Neural cell (in vitro differentiated cells): ENCODE data around the gene PDZD4. TPM values are rescaled to one million over a fixed set of nuclear protein-coding genes. Genes with fewer than 3 reads are reported as not detected.

Source experiments
- H2AFZ ChIP-seq: fragments of 200-600, 300-800 bp; sonication (generic), shearing (Covaris generic); 2 replicates; pipeline ENCODE4 v1.6.0; 2014; ENCODE audit warnings: low read depth, mild to moderate bottlenecking, antibody characterized with exemption, low read length, moderate library complexity
- H3F3A ChIP-seq: fragments of 200-600 bp; shearing (Covaris generic); 2 replicates; pipeline ENCODE4 v1.6.1; 2016; ENCODE audit warnings: mild to moderate bottlenecking, moderate library complexity, mixed read lengths, antibody characterized with exemption, low read length; ENCODE audit not compliant: insufficient read depth, poor library complexity, severe bottlenecking
- H3K27ac ChIP-seq: fragments of 200-600, 300-800 bp; sonication (generic), shearing (Covaris generic); 2 replicates; pipeline ENCODE4 v1.5.1; 2014; ENCODE audit warnings: mild to moderate bottlenecking, low read length, moderate library complexity
- H3K27me3 ChIP-seq: fragments of 300-800, 200-600 bp; sonication (generic), shearing (Covaris generic); 2 replicates; pipeline ENCODE4 v1.6.0; 2014; ENCODE audit warnings: mild to moderate bottlenecking, low read depth, low read length, moderate library complexity; ENCODE audit not compliant: insufficient read depth
- H3K36me3 ChIP-seq: fragments of 300-800, 200-600 bp; sonication (generic), shearing (Covaris generic); 2 replicates; pipeline ENCODE4 v1.5.1; 2014; ENCODE audit warnings: mild to moderate bottlenecking, antibody characterized with exemption, low read length, moderate library complexity; ENCODE audit not compliant: insufficient read depth
- H3K4me2 ChIP-seq: fragments of 300-800, 200-600 bp; sonication (generic), shearing (Covaris generic); 2 replicates; pipeline ENCODE4 v1.6.0; 2014; ENCODE audit warnings: mild to moderate bottlenecking, low read length
- H3K4me3 ChIP-seq: fragments of 300-800, 200-600 bp; sonication (generic), shearing (Covaris generic); 2 replicates; pipeline ENCODE4 v1.5.1; 2014; ENCODE audit warnings: mild to moderate bottlenecking, low read length, moderate library complexity
- H3K79me2 ChIP-seq: fragments of 200-600 bp; shearing (Covaris generic); replicated peaks from 2 replicates; pipeline ENCODE4 v1.6.0; 2014; ENCODE audit warnings: mild to moderate bottlenecking, low read length, moderate library complexity; ENCODE audit not compliant: insufficient read depth
- H3K9ac ChIP-seq: fragments of 300-800, 200-600 bp; sonication (generic), shearing (Covaris generic); 2 replicates; pipeline ENCODE4 v1.6.1; 2016; ENCODE audit warnings: mild to moderate bottlenecking, low read length, mixed read lengths
- H3K9me2 ChIP-seq: fragments of 200-600 bp; shearing (Covaris generic); 2 replicates; pipeline ENCODE4 v1.6.1; 2016; ENCODE audit warnings: mild to moderate bottlenecking, low read length, mixed read lengths; ENCODE audit not compliant: insufficient read depth
- H3K9me3 ChIP-seq: fragments of 200-600, 300-800 bp; sonication (generic), shearing (Covaris generic); 2 replicates; pipeline ENCODE4 v1.6.1; 2016; ENCODE audit warnings: mild to moderate bottlenecking, mixed run types, low read length, moderate library complexity, mixed read lengths
- H4K20me1 ChIP-seq: fragments of 200-600 bp; shearing (Covaris generic); 2 replicates; pipeline ENCODE4 v1.6.1; 2016; ENCODE audit warnings: mild to moderate bottlenecking, mixed run types; ENCODE audit not compliant: insufficient read depth
- EP300 ChIP-seq: fragments of 450-650 bp; conservative IDR thresholded peaks from 2 replicates; pipeline ENCODE4 v1.6.1; 2014; ENCODE audit warnings: antibody characterized with exemption, mild to moderate bottlenecking, moderate library complexity; ENCODE audit not compliant: poor library complexity, severe bottlenecking
- EZH2 ChIP-seq: fragments of 200-600, 300-800 bp; shearing (Covaris generic), sonication (generic); IDR thresholded peaks from 2 replicates; pipeline ENCODE4 v1.6.1; 2014; ENCODE audit warnings: antibody characterized with exemption, low read length, borderline replicate concordance, mild to moderate bottlenecking; ENCODE audit not compliant: insufficient read depth, poor library complexity, severe bottlenecking
- MXI1 ChIP-seq: fragments of 450-650 bp; conservative IDR thresholded peaks from 2 replicates; pipeline ENCODE4 v1.6.1; 2014; ENCODE audit warnings: antibody characterized with exemption, mild to moderate bottlenecking; ENCODE audit not compliant: poor library complexity, severe bottlenecking
- POLR2AphosphoS5 ChIP-seq: IDR thresholded peaks from 2 replicates; pipeline ENCODE4 v1.6.1; 2012
- RAD21 ChIP-seq: fragments of 450-650 bp; conservative IDR thresholded peaks from 2 replicates; pipeline ENCODE4 v1.6.1; 2014; ENCODE audit warnings: antibody characterized with exemption, mild to moderate bottlenecking, moderate library complexity
- SMC3 ChIP-seq: fragments of 450-650 bp; conservative IDR thresholded peaks from 2 replicates; pipeline ENCODE4 v1.6.1; 2014; ENCODE audit warnings: antibody characterized with exemption, mild to moderate bottlenecking, moderate library complexity; ENCODE audit not compliant: poor library complexity
- TAF1 ChIP-seq: IDR thresholded peaks from 2 replicates; pipeline ENCODE4 v1.6.1; 2012; ENCODE audit warnings: low read depth
- polyA plus RNA-seq: library from polyadenylated mRNA; depleted of rRNA; stranded (reverse); fragments of >200 nt; gene quantifications from 2 replicates; pipeline ENCODE4 v1.2.3, GENCODE V29; 2014
- TF ChIP-seq, protein P1 (sequence below): fragments of 450-650 bp; IDR thresholded peaks from 2 replicates; pipeline ENCODE4 v1.5.1; 2014; ENCODE audit warnings: antibody characterized with exemption, mild to moderate bottlenecking, moderate library complexity; ENCODE audit not compliant: poor library complexity, severe bottlenecking
- TF ChIP-seq, protein P2 (sequence below): IDR thresholded peaks from 2 replicates; pipeline ENCODE4 v1.6.1; 2012; ENCODE audit warnings: borderline replicate concordance

Gene PDZD4
- polyA plus RNA-seq, 1 donor from 2014 or later: 343 TPM

DNA sequence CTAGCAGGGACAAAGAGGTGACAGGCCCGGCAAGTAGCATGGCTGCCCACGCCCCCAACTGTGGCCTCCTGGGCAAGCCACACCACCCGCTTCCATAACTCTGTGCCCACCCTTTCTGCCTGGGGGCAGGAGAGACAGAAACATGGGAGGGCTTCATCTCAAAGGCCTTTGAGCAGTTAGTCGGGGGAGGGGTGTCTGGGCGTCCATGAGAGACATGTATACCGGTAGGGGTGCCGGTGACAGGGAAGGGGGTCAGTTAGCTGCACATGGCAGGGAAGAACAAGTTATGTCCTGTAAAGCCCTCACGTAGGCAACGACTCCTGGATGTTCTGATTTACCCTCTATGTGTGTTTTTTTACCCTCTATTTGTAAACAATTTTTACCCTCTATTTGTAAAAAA, 9.3 kb downstream of the PDZD4 start:
- H4K20me1 ChIP-seq: no peaks in the 10 kb centered on the region
- no peaks in the 10 kb centered on the region for H3K9me3 ChIP-seq
- H2AFZ ChIP-seq: no peak overlapping the region
- H3K9me2 ChIP-seq: no peaks in the 10 kb centered on the region
- no peak overlapping the region for H3K4me2 ChIP-seq
- no peaks in the 10 kb centered on the region for H3K27me3 ChIP-seq
- H3K9ac ChIP-seq: no peak overlapping the region
- TF ChIP-seq SMC3 (no peak), MXI1 (no peak), RAD21 (no peak), EZH2 (no peak), POLR2AphosphoS5 (no peak), EP300 (no peak), TAF1 (no peak)
- TF ChIP-seq, protein P1, sequence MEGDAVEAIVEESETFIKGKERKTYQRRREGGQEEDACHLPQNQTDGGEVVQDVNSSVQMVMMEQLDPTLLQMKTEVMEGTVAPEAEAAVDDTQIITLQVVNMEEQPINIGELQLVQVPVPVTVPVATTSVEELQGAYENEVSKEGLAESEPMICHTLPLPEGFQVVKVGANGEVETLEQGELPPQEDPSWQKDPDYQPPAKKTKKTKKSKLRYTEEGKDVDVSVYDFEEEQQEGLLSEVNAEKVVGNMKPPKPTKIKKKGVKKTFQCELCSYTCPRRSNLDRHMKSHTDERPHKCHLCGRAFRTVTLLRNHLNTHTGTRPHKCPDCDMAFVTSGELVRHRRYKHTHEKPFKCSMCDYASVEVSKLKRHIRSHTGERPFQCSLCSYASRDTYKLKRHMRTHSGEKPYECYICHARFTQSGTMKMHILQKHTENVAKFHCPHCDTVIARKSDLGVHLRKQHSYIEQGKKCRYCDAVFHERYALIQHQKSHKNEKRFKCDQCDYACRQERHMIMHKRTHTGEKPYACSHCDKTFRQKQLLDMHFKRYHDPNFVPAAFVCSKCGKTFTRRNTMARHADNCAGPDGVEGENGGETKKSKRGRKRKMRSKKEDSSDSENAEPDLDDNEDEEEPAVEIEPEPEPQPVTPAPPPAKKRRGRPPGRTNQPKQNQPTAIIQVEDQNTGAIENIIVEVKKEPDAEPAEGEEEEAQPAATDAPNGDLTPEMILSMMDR: no peak
- TF ChIP-seq, protein P2, sequence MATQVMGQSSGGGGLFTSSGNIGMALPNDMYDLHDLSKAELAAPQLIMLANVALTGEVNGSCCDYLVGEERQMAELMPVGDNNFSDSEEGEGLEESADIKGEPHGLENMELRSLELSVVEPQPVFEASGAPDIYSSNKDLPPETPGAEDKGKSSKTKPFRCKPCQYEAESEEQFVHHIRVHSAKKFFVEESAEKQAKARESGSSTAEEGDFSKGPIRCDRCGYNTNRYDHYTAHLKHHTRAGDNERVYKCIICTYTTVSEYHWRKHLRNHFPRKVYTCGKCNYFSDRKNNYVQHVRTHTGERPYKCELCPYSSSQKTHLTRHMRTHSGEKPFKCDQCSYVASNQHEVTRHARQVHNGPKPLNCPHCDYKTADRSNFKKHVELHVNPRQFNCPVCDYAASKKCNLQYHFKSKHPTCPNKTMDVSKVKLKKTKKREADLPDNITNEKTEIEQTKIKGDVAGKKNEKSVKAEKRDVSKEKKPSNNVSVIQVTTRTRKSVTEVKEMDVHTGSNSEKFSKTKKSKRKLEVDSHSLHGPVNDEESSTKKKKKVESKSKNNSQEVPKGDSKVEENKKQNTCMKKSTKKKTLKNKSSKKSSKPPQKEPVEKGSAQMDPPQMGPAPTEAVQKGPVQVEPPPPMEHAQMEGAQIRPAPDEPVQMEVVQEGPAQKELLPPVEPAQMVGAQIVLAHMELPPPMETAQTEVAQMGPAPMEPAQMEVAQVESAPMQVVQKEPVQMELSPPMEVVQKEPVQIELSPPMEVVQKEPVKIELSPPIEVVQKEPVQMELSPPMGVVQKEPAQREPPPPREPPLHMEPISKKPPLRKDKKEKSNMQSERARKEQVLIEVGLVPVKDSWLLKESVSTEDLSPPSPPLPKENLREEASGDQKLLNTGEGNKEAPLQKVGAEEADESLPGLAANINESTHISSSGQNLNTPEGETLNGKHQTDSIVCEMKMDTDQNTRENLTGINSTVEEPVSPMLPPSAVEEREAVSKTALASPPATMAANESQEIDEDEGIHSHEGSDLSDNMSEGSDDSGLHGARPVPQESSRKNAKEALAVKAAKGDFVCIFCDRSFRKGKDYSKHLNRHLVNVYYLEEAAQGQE: no peak
- H3K36me3 ChIP-seq: no peaks in the 10 kb centered on the region
- no peak overlapping the region for H3K27ac ChIP-seq
- no peaks in the 10 kb centered on the region for H3F3A ChIP-seq
- peaks cover 68% of the 10 kb centered on the region for H3K79me2 ChIP-seq
- H3K4me3 ChIP-seq: no peak overlapping the region

DNA sequence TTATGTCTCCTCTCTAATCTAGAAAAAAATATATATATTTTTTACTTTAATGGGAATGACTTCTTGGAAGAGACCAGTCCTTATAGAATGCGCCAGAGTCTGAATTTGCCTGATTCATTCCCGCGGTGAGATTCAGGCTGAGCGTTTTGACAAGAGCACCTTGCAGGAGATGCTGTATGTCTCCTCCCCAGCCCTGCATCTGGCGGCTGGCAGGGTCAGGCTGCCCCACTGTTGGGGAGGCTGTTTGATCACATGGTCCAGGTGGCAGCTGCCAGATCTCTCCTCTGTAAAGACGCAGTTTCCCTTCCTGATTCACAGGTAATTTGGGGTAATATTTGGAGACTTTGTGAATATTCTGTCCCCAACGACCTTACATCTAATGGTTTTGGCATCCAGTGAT, 9.7 kb downstream of the PDZD4 start:
- Histone ChIP-seq H3K27ac (peak overlapping the region; percentile 5), H3K9ac (no peak overlapping the region), H3K9me2 (no peaks in the 10 kb centered on the region), H3K4me3 (no peak overlapping the region), H4K20me1 (no peaks in the 10 kb centered on the region), H3K4me2 (no peak overlapping the region), H3F3A (no peaks in the 10 kb centered on the region), H2AFZ (no peak overlapping the region), H3K9me3 (no peaks in the 10 kb centered on the region), H3K79me2 (peaks cover 65% of the 10 kb centered on the region), H3K36me3 (no peaks in the 10 kb centered on the region), H3K27me3 (no peaks in the 10 kb centered on the region)
- TF ChIP-seq TAF1 (no peak), SMC3 (no peak), EP300 (no peak), EZH2 (no peak), POLR2AphosphoS5 (no peak), RAD21 (no peak), MXI1 (no peak)
- TF ChIP-seq, protein P2: no peak
- TF ChIP-seq, protein P1: no peak
